Stimulated activated memory B cell treated with anti-CD40 and anti-IgM and Interleukin-4, amounts not matched to agents 10 μg/mL and 1 μg/mL and 100 μg/mL, for 72 hours (primary cell): ENCODE data around the gene SLC29A3.
"Not testable (repeated sequence)": the region's sequence is repeated elsewhere in the genome, so short reads cannot be mapped to it uniquely, and the experiment has no call there.

Experiments used
- ATAC-seq: fragments of 150-1000 bp; cut with Tn5 transposase; 2 replicates; pipeline ENCODE4 v1.10.0; 2021
- H3K27ac Mint-ChIP-seq: one replicate; pipeline ENCODE4 v1.8.0; 2022; ENCODE audit warnings: mild to moderate bottlenecking, mixed read lengths
- H3K27me3 Mint-ChIP-seq: one replicate; pipeline ENCODE4 v1.8.0; 2022; ENCODE audit warnings: mixed read lengths
- H3K36me3 Mint-ChIP-seq: one replicate; pipeline ENCODE4 v1.8.0; 2022; ENCODE audit warnings: mixed read lengths
- H3K4me1 Mint-ChIP-seq: one replicate; pipeline ENCODE4 v1.8.0; 2022; ENCODE audit warnings: mixed read lengths
- H3K4me3 Mint-ChIP-seq: one replicate; pipeline ENCODE4 v1.8.0; 2022; ENCODE audit warnings: mild to moderate bottlenecking, moderate library complexity, mixed read lengths
- H3K9me3 Mint-ChIP-seq: one replicate; pipeline ENCODE4 v1.8.0; 2022; ENCODE audit warnings: mixed read lengths

SLC29A3 gene

GRCh38 chr10:71353639-71354038 is 34.6 kb downstream of the SLC29A3 start:
- Mint-ChIP-seq H3K4me3 (no peak overlapping the region), H3K27ac (no peak overlapping the region), H3K36me3 (peaks cover 24% of the 10 kb centered on the region), H3K9me3 (no peaks in the 10 kb centered on the region), H3K4me1 (peaks cover 12% of the 10 kb centered on the region), H3K27me3 (no peaks in the 10 kb centered on the region)
- no peak for ATAC-seq

GRCh38 chr10:71354776-71355175 is 35.7 kb downstream of the SLC29A3 start:
- Mint-ChIP-seq H3K27me3 (no peaks in the 10 kb centered on the region), H3K9me3 (no peaks in the 10 kb centered on the region), H3K36me3 (peaks cover 29% of the 10 kb centered on the region), H3K27ac (no peak overlapping the region), H3K4me1 (peaks cover 23% of the 10 kb centered on the region), H3K4me3 (no peak overlapping the region)
- no peak for ATAC-seq

DNA sequence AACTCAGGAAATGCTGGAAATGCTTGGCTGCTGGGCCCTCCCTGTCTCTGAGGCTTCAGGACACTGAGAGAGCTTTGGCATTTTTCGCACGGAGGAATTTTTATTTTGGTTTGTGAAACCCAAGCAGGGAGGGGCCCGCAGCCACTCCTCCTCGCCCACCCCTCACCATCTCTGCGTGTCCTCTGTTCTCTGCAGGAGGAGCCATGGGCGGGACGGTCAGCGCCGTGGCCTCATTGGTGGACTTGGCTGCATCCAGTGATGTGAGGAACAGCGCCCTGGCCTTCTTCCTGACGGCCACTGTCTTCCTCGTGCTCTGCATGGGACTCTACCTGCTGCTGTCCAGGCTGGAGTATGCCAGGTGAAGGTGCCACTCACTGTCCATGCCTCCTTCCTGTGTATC is 36.8 kb downstream of the SLC29A3 start:
- Mint-ChIP-seq H3K27ac (no peak overlapping the region), H3K9me3 (no peaks in the 10 kb centered on the region), H3K36me3 (peaks cover 29% of the 10 kb centered on the region), H3K27me3 (no peaks in the 10 kb centered on the region), H3K4me3 (no peak overlapping the region), H3K4me1 (peaks cover 25% of the 10 kb centered on the region)
- ATAC-seq: no peak

- H3K9me3 Mint-ChIP-seq: no peaks in the 10 kb centered on the region
- peaks cover 25% of the 10 kb centered on the region for H3K4me1 Mint-ChIP-seq
- H3K36me3 Mint-ChIP-seq: peaks cover 33% of the 10 kb centered on the region
- no peaks in the 10 kb centered on the region for H3K27me3 Mint-ChIP-seq
- peak overlapping the region; percentile 94 for H3K27ac Mint-ChIP-seq
- ATAC-seq: no peak
- no peak overlapping the region for H3K4me3 Mint-ChIP-seq
Measured at GRCh38 chr10:71357792-71358265, 38.8 kb downstream of the SLC29A3 start.

GRCh38 chr10:71358277-71358676 is 39.2 kb downstream of the SLC29A3 start:
- peak overlapping the region; percentile 94 for H3K27ac Mint-ChIP-seq
- ATAC-seq: no peak

DNA sequence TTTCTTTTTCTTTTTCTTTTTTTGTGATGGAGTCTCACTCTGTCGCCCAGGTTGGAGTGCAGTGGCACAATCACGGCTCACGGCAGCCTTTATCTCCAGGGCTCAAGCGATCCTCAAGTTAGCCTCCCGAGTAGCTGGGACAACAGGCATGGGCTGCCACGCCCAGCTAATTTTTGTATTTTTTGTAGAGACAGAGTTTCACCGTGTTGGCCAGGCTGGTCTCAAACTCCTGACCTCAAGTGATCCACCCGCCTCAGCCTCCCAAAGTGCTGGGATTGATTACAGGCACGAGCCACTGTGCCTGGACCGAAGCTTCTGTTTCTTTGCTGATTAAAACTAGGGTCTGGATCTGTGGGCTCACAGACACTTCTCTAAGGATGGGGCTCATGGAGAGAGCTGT is 39.8 kb downstream of the SLC29A3 start:
- not testable (repeated sequence) for H3K4me3 Mint-ChIP-seq, H3K9me3 Mint-ChIP-seq, H3K27me3 Mint-ChIP-seq, ATAC-seq
- Mint-ChIP-seq H3K27ac (peak overlapping the region; percentile 94), H3K36me3 (peaks cover 33% of the 10 kb centered on the region), H3K4me1 (peaks cover 25% of the 10 kb centered on the region)

More at GRCh38 chr10:71358277-71358676, 39.2 kb downstream of the SLC29A3 start:
- no peaks in the 10 kb centered on the region for H3K9me3 Mint-ChIP-seq
- H3K4me1 Mint-ChIP-seq: peaks cover 25% of the 10 kb centered on the region
- peaks cover 33% of the 10 kb centered on the region for H3K36me3 Mint-ChIP-seq
- no peaks in the 10 kb centered on the region for H3K27me3 Mint-ChIP-seq
- no peak overlapping the region for H3K4me3 Mint-ChIP-seq

DNA sequence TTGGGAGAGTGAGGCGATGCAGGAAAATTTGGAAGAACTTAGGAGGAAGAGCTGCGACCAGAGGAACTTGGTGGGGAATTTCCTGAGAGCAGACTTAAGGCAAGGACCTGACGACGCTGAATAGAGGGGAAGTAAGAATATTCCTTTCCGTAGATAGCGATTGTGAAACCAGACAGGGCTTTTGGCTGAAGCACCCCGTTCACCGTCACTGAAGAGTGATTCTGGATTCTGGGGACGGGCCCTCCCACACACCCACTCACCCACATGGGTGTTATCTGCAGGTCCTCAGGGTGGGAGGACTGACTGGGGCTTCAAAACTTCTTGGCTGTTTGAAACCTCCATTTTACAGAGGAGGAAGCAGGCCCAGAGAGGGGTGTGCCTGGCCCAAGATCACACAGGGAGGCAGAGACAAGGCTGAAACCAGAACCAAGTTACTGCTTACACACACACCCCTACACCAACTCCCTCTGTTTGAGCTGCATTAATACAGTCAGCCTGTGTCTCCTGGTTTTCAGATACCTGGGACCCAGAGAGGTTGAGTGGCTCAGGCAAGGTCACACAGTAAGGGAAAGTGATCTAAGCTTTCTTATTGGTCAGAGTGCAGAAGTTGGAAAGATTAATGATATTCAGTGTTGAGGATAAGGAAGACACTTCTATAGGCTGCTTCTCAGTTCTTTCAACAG is 40.4 kb downstream of the SLC29A3 start:
- Mint-ChIP-seq H3K4me1 (peaks cover 25% of the 10 kb centered on the region), H3K36me3 (peaks cover 33% of the 10 kb centered on the region), H3K4me3 (peak overlapping the region; percentile 23), H3K27ac (peak overlapping the region; percentile 94), H3K9me3 (no peaks in the 10 kb centered on the region), H3K27me3 (no peaks in the 10 kb centered on the region)
- peak; percentile 95 for ATAC-seq

- H3K36me3 Mint-ChIP-seq: peaks cover 35% of the 10 kb centered on the region
Measured at GRCh38 chr10:71360735-71361134, 41.7 kb downstream of the SLC29A3 start.

DNA sequence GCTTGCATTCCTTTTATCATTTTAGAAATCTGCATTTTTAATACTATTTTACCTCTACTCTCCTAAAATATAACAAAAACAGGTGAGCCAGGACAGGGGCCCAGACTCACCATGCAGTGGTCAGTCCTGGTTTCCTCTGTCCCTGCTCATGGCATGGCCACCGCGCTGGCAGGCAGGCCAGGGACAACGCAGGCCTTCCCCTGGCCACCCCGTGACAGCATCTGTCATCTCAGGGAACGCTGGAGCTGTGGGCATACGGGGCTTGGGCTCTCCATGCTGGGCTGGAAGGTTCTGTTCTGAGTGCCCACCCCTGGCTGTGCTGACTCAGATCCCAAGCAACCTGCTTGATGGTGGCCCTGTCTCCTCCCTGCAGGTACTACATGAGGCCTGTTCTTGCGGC is 42.5 kb downstream of the SLC29A3 start:
- Mint-ChIP-seq H3K4me3 (no peak overlapping the region), H3K36me3 (peaks cover 29% of the 10 kb centered on the region), H3K27me3 (no peaks in the 10 kb centered on the region), H3K9me3 (no peaks in the 10 kb centered on the region), H3K27ac (no peak overlapping the region), H3K4me1 (peaks cover 25% of the 10 kb centered on the region)
- ATAC-seq: no peak

More at GRCh38 chr10:71360735-71361134, 41.7 kb downstream of the SLC29A3 start:
- Mint-ChIP-seq H3K4me3 (no peak overlapping the region), H3K9me3 (no peaks in the 10 kb centered on the region), H3K27me3 (no peaks in the 10 kb centered on the region), H3K4me1 (peaks cover 25% of the 10 kb centered on the region), H3K27ac (no peak overlapping the region)
- ATAC-seq: no peak

DNA sequence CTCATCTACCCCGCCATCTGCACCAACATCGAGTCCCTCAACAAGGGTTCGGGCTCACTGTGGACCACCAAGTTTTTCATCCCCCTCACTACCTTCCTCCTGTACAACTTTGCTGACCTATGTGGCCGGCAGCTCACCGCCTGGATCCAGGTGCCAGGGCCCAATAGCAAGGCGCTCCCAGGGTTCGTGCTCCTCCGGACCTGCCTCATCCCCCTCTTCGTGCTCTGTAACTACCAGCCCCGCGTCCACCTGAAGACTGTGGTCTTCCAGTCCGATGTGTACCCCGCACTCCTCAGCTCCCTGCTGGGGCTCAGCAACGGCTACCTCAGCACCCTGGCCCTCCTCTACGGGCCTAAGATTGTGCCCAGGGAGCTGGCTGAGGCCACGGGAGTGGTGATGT is 43.1 kb downstream of the SLC29A3 start:
- Mint-ChIP-seq H3K4me1 (peaks cover 30% of the 10 kb centered on the region), H3K4me3 (no peak overlapping the region), H3K36me3 (peaks cover 29% of the 10 kb centered on the region), H3K27me3 (no peaks in the 10 kb centered on the region), H3K9me3 (no peaks in the 10 kb centered on the region), H3K27ac (peak overlapping the region; percentile 50)
- ATAC-seq: no peak

DNA sequence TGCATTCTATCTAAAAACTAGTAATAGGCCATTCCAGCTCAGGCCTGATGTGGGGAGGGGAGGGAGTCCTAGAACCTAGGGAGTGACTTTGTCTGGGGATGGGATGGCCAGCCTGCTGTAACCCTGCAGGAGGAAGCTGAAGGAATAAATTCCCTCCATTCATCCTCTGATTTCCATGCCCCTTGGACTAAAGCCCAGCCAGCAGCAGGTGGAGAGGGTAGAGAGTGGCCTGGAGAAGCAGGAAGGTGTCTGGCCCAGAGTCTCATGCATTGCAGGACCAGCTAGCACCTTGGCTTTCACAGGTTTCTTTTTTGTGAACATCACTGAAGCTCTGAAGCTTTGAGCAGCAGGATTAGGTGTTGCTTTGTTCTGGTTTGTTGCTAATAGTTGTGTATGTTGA is 44.9 kb downstream of the SLC29A3 start:
- Mint-ChIP-seq H3K27me3 (no peaks in the 10 kb centered on the region), H3K36me3 (peaks cover 22% of the 10 kb centered on the region), H3K4me1 (peaks cover 20% of the 10 kb centered on the region), H3K9me3 (no peaks in the 10 kb centered on the region), H3K4me3 (no peak overlapping the region), H3K27ac (no peak overlapping the region)
- no peak for ATAC-seq

DNA sequence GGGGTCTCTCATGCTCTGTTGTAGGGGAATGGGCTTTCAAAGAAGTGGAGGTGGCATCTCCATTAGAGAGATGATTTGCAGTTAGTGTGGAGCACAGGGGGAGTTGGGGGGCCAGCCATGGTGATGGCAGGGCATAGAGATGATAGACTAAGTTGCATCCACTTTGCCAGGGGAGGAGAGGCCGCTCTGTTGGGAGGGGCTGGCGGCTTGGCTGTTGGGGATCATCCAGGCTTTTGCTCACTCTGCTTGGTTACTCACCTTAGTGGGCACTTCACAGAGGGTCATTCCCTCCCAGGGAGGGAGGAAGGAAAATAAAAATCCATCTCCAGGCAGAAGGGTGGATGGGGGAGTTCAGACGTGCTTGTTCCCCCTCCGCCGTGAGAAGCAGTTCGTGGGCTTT is 46.3 kb downstream of the SLC29A3 start:
- ATAC-seq: no peak
- H3K9me3 Mint-ChIP-seq: no peaks in the 10 kb centered on the region
- no peak overlapping the region for H3K27ac Mint-ChIP-seq
- no peaks in the 10 kb centered on the region for H3K27me3 Mint-ChIP-seq
- H3K4me3 Mint-ChIP-seq: no peak overlapping the region
- peaks cover 15% of the 10 kb centered on the region for H3K36me3 Mint-ChIP-seq
- peaks cover 10% of the 10 kb centered on the region for H3K4me1 Mint-ChIP-seq

- peaks cover 18% of the 10 kb centered on the region for H3K4me1 Mint-ChIP-seq
- peaks cover 15% of the 10 kb centered on the region for H3K36me3 Mint-ChIP-seq
- no peak overlapping the region for H3K4me3 Mint-ChIP-seq
- no peaks in the 10 kb centered on the region for H3K9me3 Mint-ChIP-seq
- H3K27me3 Mint-ChIP-seq: no peaks in the 10 kb centered on the region
- ATAC-seq: no peak
- H3K27ac Mint-ChIP-seq: no peak overlapping the region
Measured at GRCh38 chr10:71366690-71367089, 47.6 kb downstream of the SLC29A3 start.

DNA sequence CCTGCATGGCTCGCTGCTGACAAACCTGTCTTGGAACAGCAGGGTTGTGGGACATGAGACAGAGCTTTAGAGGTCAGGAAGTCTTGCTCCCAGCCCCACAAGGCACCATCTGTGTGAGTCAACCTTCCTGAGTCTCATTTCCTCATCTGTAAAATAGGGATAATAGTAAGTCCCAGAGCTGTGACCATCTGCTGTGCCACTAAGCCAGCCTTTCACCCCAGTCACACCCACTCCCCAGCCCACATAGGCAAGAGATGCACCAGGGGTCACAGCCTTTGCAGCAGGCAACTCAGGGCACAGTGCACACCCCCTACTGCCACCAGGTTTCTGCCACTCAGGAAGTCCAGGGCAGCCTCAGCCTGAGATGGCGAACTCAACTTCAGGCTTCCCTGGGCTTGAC is 48.2 kb downstream of the SLC29A3 start:
- Mint-ChIP-seq H3K4me1 (peaks cover 24% of the 10 kb centered on the region), H3K9me3 (no peaks in the 10 kb centered on the region), H3K27ac (no peak overlapping the region), H3K4me3 (no peak overlapping the region), H3K27me3 (no peaks in the 10 kb centered on the region), H3K36me3 (peaks cover 10% of the 10 kb centered on the region)
- ATAC-seq: no peak

DNA sequence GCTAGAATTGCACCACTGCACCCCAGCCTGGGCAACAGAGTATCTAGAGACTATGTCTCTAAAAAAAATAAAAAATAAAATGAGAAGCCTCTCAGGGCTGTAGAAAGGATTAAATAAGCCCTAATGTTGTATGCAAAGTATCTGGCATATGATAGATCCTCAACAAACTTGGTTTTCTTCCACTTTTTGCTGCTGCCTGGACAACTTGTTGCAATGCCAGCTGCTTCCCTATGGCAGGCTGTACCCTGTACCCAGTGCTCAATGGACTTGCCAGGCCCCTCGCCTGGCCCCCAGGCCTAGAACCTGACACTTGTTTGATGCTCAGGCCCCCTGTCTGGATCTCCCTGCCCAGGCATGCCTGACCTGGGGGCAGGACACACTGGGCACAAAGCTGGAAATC is 49.1 kb downstream of the SLC29A3 start:
- Mint-ChIP-seq H3K36me3 (peaks cover 5% of the 10 kb centered on the region), H3K27me3 (no peaks in the 10 kb centered on the region), H3K27ac (no peak overlapping the region), H3K4me1 (peaks cover 33% of the 10 kb centered on the region), H3K4me3 (no peak overlapping the region), H3K9me3 (no peaks in the 10 kb centered on the region)
- ATAC-seq: no peak

GRCh38 chr10:71368643-71369042 is 49.6 kb downstream of the SLC29A3 start:
- H3K4me1 Mint-ChIP-seq: peaks cover 37% of the 10 kb centered on the region
- H3K36me3 Mint-ChIP-seq: peaks cover 5% of the 10 kb centered on the region
- H3K27me3 Mint-ChIP-seq: no peaks in the 10 kb centered on the region
- ATAC-seq: no peak
- no peaks in the 10 kb centered on the region for H3K9me3 Mint-ChIP-seq
- no peak overlapping the region for H3K4me3 Mint-ChIP-seq
- no peak overlapping the region for H3K27ac Mint-ChIP-seq
